Measurements from ENCODE around the gene E2F4. TPM values are rescaled to one million over a fixed set of nuclear protein-coding genes. Genes with fewer than 3 reads are reported as not detected.

Gene E2F4
- 4.5 and 7.4 TPM in 2 replicates for polyA plus RNA-seq

GRCh38 chr16:67191995-67192681, at the start of gene E2F4:
Gene E2F4, plus strand, starts transcription at chr16:67192155. Its CDS starts 73 bp downstream, at chr16:67192228.

GRCh38 chr16:67150833-67151396, 41.0 kb upstream of the E2F4 start, which contains the start of gene B3GNT9:
Gene B3GNT9, minus strand, starts transcription at chr16:67150998. Its CDS starts 513 bp downstream, at chr16:67150485.

GRCh38 chr16:67164599-67165061, 27.3 kb upstream of the E2F4 start, which contains the start of gene HSF4:
Gene HSF4, plus strand, starts transcription at chr16:67164745. Its CDS starts 67 bp downstream, at chr16:67164812.

GRCh38 chr16:67170168-67170948, 21.6 kb upstream of the E2F4 start, which contains the start of gene NOL3:
Gene NOL3, plus strand, starts transcription at chr16:67170538.

GRCh38 chr16:67183627-67184452, 8.1 kb upstream of the E2F4 start, which contains the start of gene MATCAP1:
Gene MATCAP1, minus strand, starts transcription at chr16:67183963. Its CDS starts 3,353 bp downstream, at chr16:67180610.

GRCh38 chr16:67190041-67190440, 1.9 kb upstream of the E2F4 start, which contains the start of gene EXOC3L1:
Gene EXOC3L1, minus strand, starts transcription at chr16:67190136. Its CDS starts 460 bp downstream, at chr16:67189676.

GRCh38 chr16:67199011-67199807, 7.3 kb downstream of the E2F4 start, which contains the start of gene ELMO3:
Gene ELMO3, plus strand, starts transcription at chr16:67199131. Its CDS starts 196 bp downstream, at chr16:67199327.

GRCh38 chr16:67226804-67227566, 35.0 kb downstream of the E2F4 start, which contains the start of gene TMEM208:
Gene TMEM208, plus strand, starts transcription at chr16:67227130. Its CDS starts 89 bp downstream, at chr16:67227219.

GRCh38 chr16:67247192-67248072, 55.5 kb downstream of the E2F4 start, which contains the start of gene FHOD1:
Gene FHOD1, minus strand, starts transcription at chr16:67247481. Its CDS starts 71 bp downstream, at chr16:67247410.

Other genes starting within 250 kb of the E2F4 start
- gene CES3, start 230.9 kb upstream of the E2F4 start, polyA plus RNA-seq: 0.86 and 0.90 TPM in 2 replicates
- gene CES4A, start 203.6 kb upstream of the E2F4 start, polyA plus RNA-seq: 2.8 and 6.0 TPM in 2 replicates
- 3.7 and 7.3 TPM in 2 replicates for gene CBFB, start 163.0 kb upstream of the E2F4 start, polyA plus RNA-seq
- gene PHAF1, start 82.2 kb upstream of the E2F4 start, polyA plus RNA-seq: 4.7 and 14.2 TPM in 2 replicates
- gene B3GNT9, start 41.2 kb upstream of the E2F4 start, polyA plus RNA-seq: not detected in 2 replicates
- 0.99 TPM in 1 of 2 replicates, not detected in the other for gene TRADD, start 32.2 kb upstream of the E2F4 start, polyA plus RNA-seq
- 0.81 TPM in 1 of 2 replicates, not detected in the other for gene FBXL8, start 32.2 kb upstream of the E2F4 start, polyA plus RNA-seq
- 1.9 and 3.9 TPM in 2 replicates for gene HSF4, start 27.4 kb upstream of the E2F4 start, polyA plus RNA-seq
- gene NOL3, start 21.6 kb upstream of the E2F4 start, polyA plus RNA-seq: 6.3 and 9.0 TPM in 2 replicates
- gene MATCAP1, start 8.2 kb upstream of the E2F4 start, polyA plus RNA-seq: 12.0 and 13.3 TPM in 2 replicates
- gene EXOC3L1, start 2.0 kb upstream of the E2F4 start, polyA plus RNA-seq: not detected in 2 replicates
- not detected in 2 replicates for gene ELMO3, start 7.0 kb downstream of the E2F4 start, polyA plus RNA-seq
- 357 and 366 TPM in 2 replicates for gene TMEM208, start 35.0 kb downstream of the E2F4 start, polyA plus RNA-seq
- 2.6 and 3.7 TPM in 2 replicates for gene FHOD1, start 55.3 kb downstream of the E2F4 start, polyA plus RNA-seq
- gene SLC9A5, start 56.8 kb downstream of the E2F4 start, polyA plus RNA-seq: 1.1 and 1.7 TPM in 2 replicates
- gene PLEKHG4, start 87.4 kb downstream of the E2F4 start, polyA plus RNA-seq: 1.4 TPM in 1 of 2 replicates, not detected in the other
- not detected in 2 replicates for gene KCTD19, start 134.6 kb downstream of the E2F4 start, polyA plus RNA-seq
- 2.1 and 3.7 TPM in 2 replicates for gene LRRC36, start 134.7 kb downstream of the E2F4 start, polyA plus RNA-seq
- 55.4 and 88.4 TPM in 2 replicates for gene TPPP3, start 201.3 kb downstream of the E2F4 start, polyA plus RNA-seq
- 0.16 and 0.20 TPM in 2 replicates for gene ZDHHC1, start 224.3 kb downstream of the E2F4 start, polyA plus RNA-seq
- 0.12 and 3.9 TPM in 2 replicates for gene HSD11B2, start 239.0 kb downstream of the E2F4 start, polyA plus RNA-seq

Data from Purkinje cell (primary cell).